RPMI8226 (cell line): ENCODE results near the gene PSMB8.

Experiments used
- DNase-seq: peaks from one replicate; pipeline ENCODE4 v3.0.0-alpha.2; 2015

Gene PSMB8

DNA sequence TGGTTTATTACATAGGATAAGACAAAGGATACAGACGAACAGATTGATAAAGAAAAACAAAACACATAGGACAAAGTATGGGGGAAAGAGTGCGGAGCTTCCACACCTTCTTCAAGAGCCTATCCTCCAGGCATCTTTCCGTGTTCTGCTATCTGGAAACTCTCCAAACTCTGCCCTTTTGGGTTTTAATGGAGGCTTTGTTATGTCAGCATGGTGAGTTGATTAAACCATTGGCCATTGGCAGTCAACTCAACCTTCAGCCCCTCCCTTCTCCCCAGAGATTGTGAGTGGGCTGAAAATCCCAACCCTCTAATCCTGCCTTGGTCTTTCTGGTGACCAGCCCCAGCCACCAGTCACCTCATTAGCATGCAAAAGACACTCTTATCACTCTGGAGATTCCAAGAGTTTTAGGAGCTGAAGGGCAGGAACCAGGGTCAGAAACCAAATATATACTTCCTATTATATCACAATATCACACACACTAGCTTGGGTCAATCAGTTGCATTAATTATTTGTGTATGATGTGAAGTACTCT lies 50.9 kb downstream of the PSMB8 start:
- DNase-seq = no peak
